22Rv1 (cell line): ENCODE results near the gene FBXL13.

Experiments
- H3K27ac ChIP-seq: fragments of 450-650 bp; 2 replicates; pipeline ENCODE4 v1.5.1; 2017
- CTCF ChIP-seq: fragments of 450-650 bp; IDR thresholded peaks from 2 replicates; pipeline ENCODE4 v1.5.1; 2017; ENCODE audit warnings: mild to moderate bottlenecking
- ZFX ChIP-seq: fragments of 450-650 bp; IDR thresholded peaks from 2 replicates; pipeline ENCODE4 v1.6.1; 2017; ENCODE audit warnings: antibody characterized with exemption, borderline replicate concordance

FBXL13 gene

GRCh38 chr7:102888561-102889233, 185.9 kb downstream of the FBXL13 start:
- TF ChIP-seq ZFX: no peak
- no peak for TF ChIP-seq CTCF
- peak overlapping the region; percentile 47 for H3K27ac ChIP-seq

GRCh38 chr7:102883098-102883860, 191.3 kb downstream of the FBXL13 start:
- TF ChIP-seq ZFX (no peak), CTCF (no peak)
- H3K27ac ChIP-seq: no peak overlapping the region

- TF ChIP-seq CTCF (no peak), ZFX (no peak)
- no peak overlapping the region for H3K27ac ChIP-seq
Observed at GRCh38 chr7:102875700-102876295, 198.8 kb downstream of the FBXL13 start.

GRCh38 chr7:102874966-102875365, 199.6 kb downstream of the FBXL13 start:
- H3K27ac ChIP-seq: no peak overlapping the region
- TF ChIP-seq ZFX: no peak
- no peak for TF ChIP-seq CTCF

- TF ChIP-seq CTCF (no peak), ZFX (no peak)
- H3K27ac ChIP-seq: no peak overlapping the region
Observed at GRCh38 chr7:102874166-102874829, 200.3 kb downstream of the FBXL13 start.

GRCh38 chr7:102873470-102874165, 201.0 kb downstream of the FBXL13 start:
- no peak for TF ChIP-seq CTCF
- no peak for TF ChIP-seq ZFX
- H3K27ac ChIP-seq: no peak overlapping the region
